GF-D8 (cell line): ENCODE measurements around the gene YIPF5.

Source experiments
- DNase-seq: peaks from one replicate; lab custom pipeline; 2025; lab: John Stamatoyannopoulos, UW

YIPF5 gene

GRCh38 chr5:144125163-144125726 lies 45.2 kb downstream of the YIPF5 start:
- DNase-seq = no peak

- DNase-seq = no peak
Observed at GRCh38 chr5:144122641-144123040, 47.8 kb downstream of the YIPF5 start.

- DNase-seq = no peak
Observed at GRCh38 chr5:144122081-144122480, 48.4 kb downstream of the YIPF5 start.

- no peak for DNase-seq
Observed at GRCh38 chr5:144121577-144121976, 48.9 kb downstream of the YIPF5 start.

- DNase-seq = no peak
Observed at GRCh38 chr5:144120661-144121180, 49.7 kb downstream of the YIPF5 start.

- no peak for DNase-seq
Observed at GRCh38 chr5:144117412-144117811, 53.0 kb downstream of the YIPF5 start.

- no peak for DNase-seq
Observed at GRCh38 chr5:144114571-144114970, 55.9 kb downstream of the YIPF5 start.
